Common myeloid progenitor, CD34-positive (primary cell): ENCODE results near the gene DPM2.

ENCODE experiments used
- CTCF ChIA-PET: fragments of 350-600 bp; sonication (Branson Sonifier 250); formaldehyde crosslinking; loops from one replicate; lab custom pipeline; 2021; ENCODE audit warnings: antibody characterized with exemption; lab: Charles Lee
- POLR2A ChIA-PET: fragments of 350-600 bp; sonication (Branson Sonifier 250); formaldehyde crosslinking; loops from one replicate; lab custom pipeline; 2021; ENCODE audit warnings: antibody characterized with exemption; lab: Charles Lee
- DNase-seq, 3 donors: peaks; one replicate each; pipeline versions ENCODE4 v3.0.0 to v3.0.0-alpha.2; 2013
- H3K27ac ChIP-seq, 2 experiments: 1 replicate in 1 of 2; 2 replicates in 1 of 2; pipeline ENCODE4 v1.7.0; 2013; ENCODE audit warnings: inconsistent platforms in 2 of 2, low read length in 2 of 2, mild to moderate bottlenecking in 2 of 2, low read depth in 1 of 2, moderate library complexity in 1 of 2; ENCODE audit not compliant: severe bottlenecking in 2 of 2, insufficient read depth in 1 of 2, poor library complexity in 1 of 2
- H3K27me3 ChIP-seq, 5 experiments: replicated peaks in 2 of 5; 1 replicate in 3 of 5; 2 replicates in 2 of 5; pipeline versions ENCODE4 v1.6.1 to v1.7.0; 2013; ENCODE audit warnings: low read length in 4 of 5, mild to moderate bottlenecking in 2 of 5, moderate library complexity in 2 of 5, inconsistent platforms in 1 of 5; ENCODE audit not compliant: insufficient read depth in 5 of 5, control insufficient read depth in 4 of 5
- H3K36me3 ChIP-seq, 4 experiments: 1 replicate in 2 of 4; 2 replicates in 2 of 4; pipeline versions ENCODE4 v1.6.1 to v1.7.0; 2013; ENCODE audit warnings: low read length in 3 of 4, control low read depth in 1 of 4, mild to moderate bottlenecking in 1 of 4; ENCODE audit not compliant: control insufficient read depth in 4 of 4, insufficient read depth in 4 of 4
- H3K4me1 ChIP-seq, 4 experiments: 1 replicate in 3 of 4; 2 replicates in 1 of 4; pipeline versions ENCODE4 v1.6.1 to v1.7.1; 2013; ENCODE audit warnings: low read length in 3 of 4, mild to moderate bottlenecking in 3 of 4, control low read depth in 1 of 4, inconsistent platforms in 1 of 4, moderate library complexity in 1 of 4; ENCODE audit not compliant: control insufficient read depth in 4 of 4, insufficient read depth in 4 of 4; ENCODE audit errors: control extremely low read depth in 1 of 4
- H3K4me3 ChIP-seq, 7 experiments: 1 replicate in 4 of 7; 2 replicates in 3 of 7; pipeline versions ENCODE4 v1.5.1 to v1.7.0; 2013; ENCODE audit warnings: mild to moderate bottlenecking in 7 of 7, low read length in 6 of 7, moderate library complexity in 6 of 7, inconsistent platforms in 2 of 7, low read depth in 2 of 7, control low read depth in 1 of 7; ENCODE audit not compliant: insufficient read depth in 4 of 7, control insufficient read depth in 1 of 7; ENCODE audit errors: extremely low read depth in 1 of 7
- H3K9me3 ChIP-seq, 5 experiments: 1 replicate in 4 of 5; 2 replicates in 1 of 5; pipeline versions ENCODE4 v1.6.1 to v1.7.1; 2013; ENCODE audit warnings: low read length in 4 of 5, mild to moderate bottlenecking in 2 of 5, inconsistent platforms in 1 of 5, low read depth in 1 of 5, moderate library complexity in 1 of 5; ENCODE audit not compliant: control insufficient read depth in 4 of 5, insufficient read depth in 2 of 5; ENCODE audit errors: control extremely low read depth in 1 of 5
- WGBS: methylation state at CpG from one replicate; pipeline ENCODE4 v1.1.5; 2013; ENCODE audit not compliant: insufficient coverage; 5-methylcytosine and 5-hydroxymethylcytosine counted together

The DPM2 gene

DNA sequence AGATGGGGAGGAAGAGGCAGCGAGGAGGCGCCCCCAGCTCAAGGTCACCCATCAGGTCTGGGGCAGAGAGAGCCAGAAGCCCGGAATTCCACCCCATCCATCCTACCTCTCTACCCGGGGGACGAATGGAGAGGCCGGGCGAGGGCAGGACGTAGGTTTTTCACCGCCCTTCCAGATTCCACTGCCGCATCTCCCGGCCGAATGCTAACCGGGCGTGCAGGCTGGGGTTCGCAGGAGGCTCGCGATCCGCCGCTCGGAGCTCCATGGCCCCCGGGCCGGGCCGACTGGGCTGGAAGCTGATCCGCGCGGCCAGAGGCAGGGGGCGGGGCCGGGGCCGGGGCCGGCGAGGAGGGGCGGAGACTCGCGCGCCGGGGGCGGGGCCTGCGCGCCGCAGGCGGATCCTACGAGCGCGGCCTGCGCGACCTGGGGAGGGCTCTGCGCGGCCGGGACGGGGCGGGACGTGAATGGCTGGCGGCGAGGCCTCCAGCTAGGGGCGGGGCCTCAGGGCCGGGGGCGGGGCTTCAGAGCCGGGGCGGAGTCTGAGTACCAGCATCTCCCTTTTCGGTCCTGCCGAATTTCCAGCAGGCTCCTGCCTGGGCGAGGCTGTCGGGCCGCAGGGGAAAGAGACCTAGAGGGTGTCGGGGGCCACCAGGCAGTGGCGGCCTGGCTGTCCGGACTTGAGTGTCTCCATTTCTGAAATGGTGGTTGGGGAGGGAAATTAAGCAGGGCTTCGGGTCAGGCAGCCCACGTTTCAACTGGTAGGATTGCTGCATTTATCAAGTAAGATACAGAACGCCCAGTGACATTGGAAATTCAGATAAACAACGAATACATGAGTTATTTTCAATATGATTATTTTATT is 20.7 kb downstream of the DPM2 start, which contains the start of gene ST6GALNAC4:
TSS of gene ST6GALNAC4 (minus strand) at position 322 of the 862 bp plus-strand sequence. CDS start 622 bp downstream, outside the sequence.
- POLR2A ChIA-PET, result interaction anchor here (0.5 to 3.4 kb wide), 5 partner anchors 19 to 348 kb away, joined by 3 to 15 read pairs (median 5); partner anchors contain the start of gene ST6GALNAC6
- Histone ChIP-seq H3K4me3 (peak within 1 kb of the TSS; percentile 41 to 94 (median 77)), H3K36me3 (peaks cover 0 to 21% (median 13%) of the 10 kb centered on the region in 4 experiments), H3K27me3 (peaks cover 0 to 2% (median 0%) of the 10 kb centered on the region in 5 experiments), H3K4me1 (peaks cover 2 to 62% (median 48%) of the 10 kb centered on the region in 4 experiments), H3K9me3 (no peaks in the 10 kb centered on the region), H3K27ac (peak within 1 kb of the TSS in 1 of 2 experiments; percentile 66)
- under 1% methylated on average over 44 of the region's 71 CpGs for whole genome bisulfite sequencing
- CTCF ChIA-PET, result interaction anchor here (0.8 to 4.4 kb wide), 14 partner anchors 11 to 147 kb away, joined by 3 to 15 read pairs (median 4); partner anchors contain the start of gene ST6GALNAC6
- DNase-seq, result peak; percentile 85 to 91 (median 91)

DNA sequence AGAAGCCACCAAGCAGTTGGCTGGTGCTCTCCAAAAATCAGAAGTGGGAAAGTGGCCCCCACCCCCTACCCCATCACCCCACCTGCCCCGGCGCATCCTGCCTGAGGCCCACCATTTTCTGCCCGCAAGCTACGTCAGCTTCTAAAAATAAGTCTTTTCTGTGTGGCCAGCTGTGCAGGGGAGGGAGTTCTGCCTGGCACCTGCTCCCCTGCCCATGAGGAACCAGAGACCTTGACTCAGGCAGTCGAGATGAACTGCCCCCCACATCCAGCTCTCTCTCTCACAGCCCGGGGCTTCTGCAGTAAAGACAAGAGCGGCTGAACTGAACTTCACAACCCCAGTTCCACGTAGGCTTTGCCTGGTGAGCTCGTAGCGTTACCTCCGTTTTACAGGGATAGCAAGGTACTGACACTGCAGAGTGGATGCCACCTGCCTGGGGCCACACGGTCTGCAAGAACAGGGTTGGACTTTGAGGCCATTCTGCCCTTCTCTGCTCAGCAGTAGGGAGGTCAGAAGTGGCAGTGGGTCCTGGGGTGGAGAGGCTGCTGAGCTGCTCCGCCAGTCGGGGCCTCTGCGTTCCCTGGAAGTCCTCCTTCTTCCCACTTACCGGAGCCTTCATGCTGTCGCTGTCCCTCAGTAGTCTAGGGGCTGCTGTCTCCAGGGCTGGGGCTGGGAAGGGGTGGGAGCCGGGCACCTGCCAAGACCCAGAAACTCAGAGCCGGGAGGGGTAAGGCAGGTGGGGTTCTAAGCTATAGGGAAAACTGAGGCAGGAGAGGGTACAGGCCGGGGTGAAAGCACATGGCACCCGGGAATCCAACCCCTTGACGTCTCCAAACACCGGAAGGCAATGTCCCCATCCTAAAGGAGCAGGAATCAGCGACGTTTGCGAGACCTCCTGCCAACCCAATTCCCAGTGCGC is 21.6 kb downstream of the DPM2 start:
- CTCF ChIA-PET, result interaction anchor here (0.7 to 4.1 kb wide), 14 partner anchors 10 to 327 kb away, joined by 3 to 15 read pairs (median 5); partner anchors contain the start of genes ST6GALNAC6 and TOR2A
- WGBS, result 6% methylated on average over 19 of the region's 27 CpGs
- Histone ChIP-seq H3K4me1 (peaks cover 2 to 56% (median 41%) of the 10 kb centered on the region in 4 experiments), H3K4me3 (peak overlapping the region; percentile 41 to 94 (median 77)), H3K9me3 (no peaks in the 10 kb centered on the region), H3K27ac (peak overlapping the region in 1 of 2 experiments; percentile 66), H3K27me3 (no peaks in the 10 kb centered on the region), H3K36me3 (peaks cover 2 to 25% (median 17%) of the 10 kb centered on the region in 4 experiments)
- DNase-seq, result peak; percentile 77 to 97 (median 96)
- POLR2A ChIA-PET, result interaction anchor here (1.1 to 3.4 kb wide), 5 partner anchors 13 to 131 kb away, joined by 3 to 15 read pairs (median 7); partner anchors contain the start of genes CDK9 and ST6GALNAC6

GRCh38 chr9:127915325-127915752 is 22.3 kb downstream of the DPM2 start:
- peaks cover 2 to 30% (median 21%) of the 10 kb centered on the region in 4 experiments for H3K36me3 ChIP-seq
- ChIA-PET CTCF (interaction anchor here (0.7 to 4.1 kb wide), 12 partner anchors 9 to 327 kb away, joined by 3 to 15 read pairs (median 4); partner anchors contain the start of genes ST6GALNAC6 and TOR2A), POLR2A (interaction anchor here (1.1 to 3.4 kb wide), 5 partner anchors 12 to 130 kb away, joined by 3 to 15 read pairs (median 7); partner anchors contain the start of genes CDK9 and ST6GALNAC6)
- H3K27ac ChIP-seq, result no peak overlapping the region
- H3K4me3 ChIP-seq, result peak overlapping the region in 4 of 7 experiments; percentile 9 to 74 (median 35)
- no peak for DNase-seq
- H3K4me1 ChIP-seq, result peaks cover 2 to 56% (median 41%) of the 10 kb centered on the region in 4 experiments
- no peaks in the 10 kb centered on the region for H3K9me3 ChIP-seq
- 88% methylated on average over 2 of the region's 5 CpGs for WGBS
- H3K27me3 ChIP-seq, result no peaks in the 10 kb centered on the region

DNA sequence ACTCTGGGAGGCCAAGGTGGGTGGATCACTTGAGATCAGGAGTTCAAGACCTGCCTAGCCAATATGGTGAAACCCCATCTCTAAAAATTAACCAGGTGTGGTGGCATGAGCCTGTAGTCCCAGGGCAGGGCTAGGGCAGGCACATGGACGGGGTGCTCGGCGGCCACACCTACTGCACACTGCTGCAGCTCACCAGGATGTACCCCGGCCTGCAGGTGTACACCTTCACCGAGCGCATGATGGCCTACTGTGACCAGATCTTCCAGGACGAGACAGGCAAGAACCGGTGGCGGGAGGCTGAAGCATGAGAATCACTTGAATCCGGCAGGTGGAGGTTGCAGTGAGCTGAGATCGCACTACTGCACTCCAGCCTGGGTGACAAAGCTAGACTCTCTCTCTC is 24.0 kb downstream of the DPM2 start:
- 98% methylated on average over 11 of the region's 11 CpGs for WGBS
- ChIA-PET POLR2A (interaction anchor here (0.7 kb wide), 1 partner anchor 144 kb away, joined by 3 read pairs; no protein-coding TSS in a partner anchor), CTCF (interaction anchor here (1.1 to 3.2 kb wide), 4 partner anchors 17 to 180 kb away, joined by 3 to 9 read pairs (median 4); no protein-coding TSS in a partner anchor)

DNA sequence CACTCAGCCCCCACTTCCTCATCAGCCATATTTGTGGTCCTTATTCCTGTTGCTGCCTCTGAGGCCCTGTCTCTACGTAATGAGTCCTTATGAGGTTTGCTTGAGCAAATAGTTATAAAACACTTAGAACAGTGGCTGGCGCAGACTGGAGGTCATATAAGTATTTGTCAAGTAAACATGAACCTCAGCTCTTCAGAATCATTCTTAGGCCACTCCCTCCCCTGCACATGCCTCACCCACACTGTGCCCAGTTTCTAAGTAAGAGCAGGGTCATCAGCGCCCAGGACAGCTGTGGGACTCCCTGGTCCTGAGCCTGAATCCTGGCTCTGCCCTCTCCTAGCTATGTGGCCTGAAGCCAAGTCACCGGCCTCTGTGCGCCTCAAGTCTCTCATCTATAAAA is 24.8 kb downstream of the DPM2 start:
- Histone ChIP-seq H3K27ac (no peak overlapping the region), H3K27me3 (no peaks in the 10 kb centered on the region), H3K4me3 (no peak overlapping the region), H3K4me1 (peaks cover 2 to 43% (median 29%) of the 10 kb centered on the region in 4 experiments), H3K36me3 (peaks cover 3 to 48% (median 28%) of the 10 kb centered on the region in 4 experiments), H3K9me3 (no peaks in the 10 kb centered on the region)
- WGBS, result 100% methylated on average over 3 of the region's 5 CpGs
- no peak for DNase-seq
- ChIA-PET CTCF (interaction anchor here (1.0 to 1.8 kb wide), 5 partner anchors 8 to 178 kb away, joined by 3 to 6 read pairs (median 5); partner anchors contain the start of gene TOR2A), POLR2A (no interaction called here)

More for the DNA sequence above, 24.0 kb downstream of the DPM2 start:
- H3K9me3 ChIP-seq, result no peaks in the 10 kb centered on the region
- no peaks in the 10 kb centered on the region for H3K27me3 ChIP-seq
- no peak overlapping the region for H3K4me3 ChIP-seq
- no peak for DNase-seq
- peaks cover 2 to 51% (median 37%) of the 10 kb centered on the region in 4 experiments for H3K4me1 ChIP-seq
- H3K27ac ChIP-seq, result no peak overlapping the region
- peaks cover 2 to 41% (median 23%) of the 10 kb centered on the region in 4 experiments for H3K36me3 ChIP-seq

- H3K9me3 ChIP-seq, result no peaks in the 10 kb centered on the region
- H3K4me1 ChIP-seq, result peaks cover 0 to 38% (median 24%) of the 10 kb centered on the region in 4 experiments
- ChIA-PET CTCF (interaction anchor here (1.0 to 1.8 kb wide), 5 partner anchors 9 to 178 kb away, joined by 3 to 6 read pairs (median 5); partner anchors contain the start of gene TOR2A), POLR2A (no interaction called here)
- H3K4me3 ChIP-seq, result no peak overlapping the region
- no peak overlapping the region for H3K27ac ChIP-seq
- no peaks in the 10 kb centered on the region for H3K27me3 ChIP-seq
- WGBS, result 97% methylated on average over 30 of the region's 31 CpGs
- peaks cover 3 to 50% (median 28%) of the 10 kb centered on the region in 4 experiments for H3K36me3 ChIP-seq
- DNase-seq, result no peak
Observed at GRCh38 chr9:127912296-127912695, 25.4 kb downstream of the DPM2 start.
